ENCODE results near the gene LATS2.

The LATS2 gene

DNA sequence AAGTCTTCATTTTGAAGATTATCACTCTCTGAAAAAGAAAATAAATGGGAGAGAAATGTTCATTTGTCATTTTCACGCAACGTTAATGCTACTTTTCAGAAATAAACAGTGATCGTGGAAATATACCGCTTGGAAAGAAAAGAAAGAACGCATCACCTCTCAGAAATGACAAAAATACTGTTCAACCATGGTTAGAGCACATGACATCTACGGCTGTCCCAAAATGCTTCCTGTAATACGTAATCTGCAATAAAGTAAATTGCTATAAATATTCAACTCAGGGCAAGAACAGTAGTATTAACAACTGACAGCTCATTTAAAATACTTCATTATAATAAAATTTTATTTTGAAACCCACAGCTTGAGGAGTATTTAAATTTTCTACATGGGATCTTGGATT, 15.2 kb downstream of the LATS2 start:
- DNase-seq: no peak

DNA sequence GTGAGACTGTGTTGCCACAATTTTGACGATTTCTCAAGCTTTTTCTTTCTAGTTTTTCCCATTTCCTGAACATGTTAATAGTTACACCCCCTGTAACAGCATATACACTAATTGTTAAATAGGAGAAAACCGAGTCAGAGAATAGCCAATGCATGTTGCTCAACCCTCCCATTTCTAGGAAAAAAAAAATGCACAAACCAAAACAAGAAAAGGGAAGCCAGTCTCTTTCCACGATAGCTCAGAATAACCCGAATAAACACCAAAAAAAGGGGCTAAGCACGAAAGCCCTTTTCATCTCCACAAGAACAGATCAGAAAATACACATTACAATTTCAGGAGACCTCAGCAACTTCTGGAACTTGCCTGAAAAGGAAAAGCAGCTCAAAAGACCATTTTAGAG, 16.3 kb downstream of the LATS2 start:
- DNase-seq: no peak

DNA sequence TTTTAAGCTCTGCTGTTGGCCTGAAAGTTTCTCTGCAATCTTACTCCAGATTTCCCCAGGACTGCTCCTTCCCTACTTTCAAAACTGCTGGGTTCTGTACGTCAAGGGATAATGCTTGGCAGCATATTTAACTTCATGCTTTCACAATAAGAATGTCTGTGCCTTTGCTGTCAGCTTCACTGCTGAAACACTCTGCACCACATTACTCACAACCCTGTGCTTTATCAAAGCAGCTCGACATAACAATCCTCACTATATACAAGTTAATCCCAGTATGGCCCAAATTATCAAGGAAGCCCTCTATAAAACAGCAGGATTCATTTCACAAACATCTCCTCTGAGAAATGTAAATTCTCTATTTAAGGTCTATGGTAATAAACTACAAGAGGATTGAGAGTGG, 17.5 kb downstream of the LATS2 start:
- no peak for DNase-seq

DNA sequence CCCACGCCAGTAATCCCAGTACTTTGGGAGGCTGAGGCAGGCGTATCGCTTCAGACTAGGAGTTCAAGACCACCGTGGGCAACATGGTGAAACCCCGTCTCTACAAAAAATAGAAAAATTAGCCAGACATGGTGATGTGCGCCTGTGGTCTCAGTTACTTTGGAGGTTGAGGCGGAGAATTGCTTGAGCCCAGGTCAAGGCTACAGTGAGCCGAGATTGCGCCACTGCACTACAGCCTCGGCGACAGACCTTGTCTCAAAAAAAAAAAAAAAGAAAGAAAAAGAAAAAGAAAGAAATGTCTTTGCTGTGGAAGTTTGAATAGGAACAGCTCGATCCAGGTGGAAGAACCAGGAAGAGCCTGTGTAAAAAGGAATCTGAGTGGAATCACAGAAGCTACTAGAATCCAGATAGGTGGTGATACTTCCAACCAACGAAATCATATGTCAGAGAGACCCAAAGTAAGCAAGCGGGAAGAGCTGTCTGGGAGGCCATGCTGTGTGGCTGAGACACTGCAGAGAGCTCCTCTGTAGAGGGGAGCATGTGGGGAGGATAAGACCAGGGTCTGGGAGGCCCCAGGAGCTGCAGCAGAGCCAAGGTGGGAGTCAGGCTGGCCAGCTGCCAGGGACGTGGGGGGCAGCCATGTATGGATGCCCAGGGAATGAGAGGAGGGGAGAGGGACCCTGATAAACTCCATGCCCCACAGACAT, 21.1 kb downstream of the LATS2 start:
- DNase-seq: no peak

DNA sequence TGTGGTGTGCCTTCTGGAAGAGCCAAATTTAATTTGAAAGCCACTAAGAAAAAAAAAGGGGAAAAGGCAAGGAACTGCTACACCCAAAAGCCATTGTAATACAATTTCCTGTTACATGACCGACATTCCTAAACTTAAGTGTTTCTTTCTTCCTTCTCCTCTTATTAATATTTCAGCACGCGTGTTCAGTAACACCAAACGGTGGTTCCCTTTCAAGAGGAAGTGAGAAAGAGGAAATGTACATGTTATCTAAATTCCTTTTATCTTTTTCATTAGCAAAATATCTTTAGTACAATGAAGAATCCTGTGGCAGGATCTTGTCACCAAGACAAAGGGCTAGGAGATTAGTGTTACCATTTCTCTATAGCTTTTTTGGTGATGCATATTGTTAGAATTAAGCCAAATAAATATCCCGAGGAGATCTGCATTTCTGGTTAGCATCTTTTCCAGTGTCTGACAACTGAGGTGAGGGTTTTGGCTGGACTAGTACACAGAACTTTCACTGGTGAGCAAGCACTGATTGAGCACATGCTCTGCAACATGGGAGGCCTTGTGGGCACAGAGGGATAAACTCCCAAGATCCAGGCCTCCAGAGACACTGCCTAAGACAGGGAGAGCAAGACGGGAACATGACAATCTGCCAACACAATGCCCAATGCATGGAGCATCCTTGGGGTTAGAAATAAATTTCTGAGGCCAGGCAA, 22.1 kb downstream of the LATS2 start:
- no peak for DNase-seq

DNA sequence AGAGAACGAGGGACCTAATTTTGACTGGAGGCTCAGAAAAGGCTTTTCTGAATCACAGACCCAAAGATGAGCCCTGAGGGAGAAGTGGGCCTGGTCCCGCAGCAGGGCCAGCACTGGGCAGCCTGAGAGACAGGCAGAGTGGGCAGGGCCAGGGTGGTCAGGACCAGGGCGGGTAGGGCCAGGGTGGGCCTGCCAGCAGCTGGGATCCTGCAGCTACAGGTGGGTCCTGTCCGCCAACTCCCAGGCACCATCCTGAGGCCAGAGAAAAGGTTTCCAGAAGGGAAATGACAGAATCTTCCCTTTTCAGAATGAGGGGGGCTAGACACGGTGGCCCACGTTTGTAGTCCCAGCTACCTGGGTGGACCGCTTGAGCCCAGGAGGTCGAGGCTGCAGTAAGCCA, 23.7 kb downstream of the LATS2 start:
- no peak for DNase-seq

DNA sequence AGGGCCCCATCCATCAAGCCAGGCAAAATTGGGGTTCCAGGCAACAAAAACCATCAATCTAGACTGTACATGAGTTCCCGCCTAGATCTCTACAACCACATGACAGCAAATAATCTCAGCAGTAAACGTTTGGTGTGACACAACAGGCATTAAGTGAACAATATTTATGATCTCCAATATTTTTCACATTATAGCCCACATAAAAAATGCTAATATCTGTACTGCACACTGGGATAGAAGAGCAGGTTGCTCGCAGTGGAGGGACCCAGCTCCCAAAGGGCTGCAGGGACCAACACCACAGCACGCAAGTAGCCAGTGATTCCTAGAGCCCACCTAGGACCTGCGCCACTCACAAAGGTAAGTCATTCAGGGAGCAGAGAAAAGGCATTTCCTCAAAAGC, 25.9 kb downstream of the LATS2 start:
- DNase-seq: no peak

DNA sequence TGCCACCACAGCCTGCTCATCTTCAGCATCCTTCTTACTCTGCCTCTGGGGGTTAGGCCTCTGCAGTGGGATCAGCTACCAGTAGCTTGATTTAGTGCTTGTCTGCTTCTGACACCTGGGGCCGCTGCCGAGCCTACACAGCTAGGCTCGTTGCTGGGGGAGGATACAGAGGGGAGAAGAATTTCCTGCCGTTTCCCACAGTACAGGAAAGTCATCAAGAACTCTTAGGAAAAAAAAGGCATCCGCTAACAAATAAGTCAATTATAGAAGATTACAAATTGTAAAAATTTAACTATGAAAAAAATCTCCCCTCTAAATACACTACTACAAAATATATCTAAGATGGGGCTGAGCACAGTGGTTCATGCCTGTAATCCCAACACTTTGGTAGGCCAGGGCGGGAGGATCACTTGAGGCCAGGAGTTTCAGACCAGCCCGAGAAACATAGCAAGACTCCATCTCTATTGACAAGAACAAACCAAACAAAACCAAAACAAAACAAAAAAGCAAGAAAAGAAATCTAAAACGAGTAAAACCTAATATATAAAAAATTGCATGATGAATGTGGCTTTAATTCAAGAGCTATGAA, 26.7 kb downstream of the LATS2 start:
- no peak for DNase-seq

DNA sequence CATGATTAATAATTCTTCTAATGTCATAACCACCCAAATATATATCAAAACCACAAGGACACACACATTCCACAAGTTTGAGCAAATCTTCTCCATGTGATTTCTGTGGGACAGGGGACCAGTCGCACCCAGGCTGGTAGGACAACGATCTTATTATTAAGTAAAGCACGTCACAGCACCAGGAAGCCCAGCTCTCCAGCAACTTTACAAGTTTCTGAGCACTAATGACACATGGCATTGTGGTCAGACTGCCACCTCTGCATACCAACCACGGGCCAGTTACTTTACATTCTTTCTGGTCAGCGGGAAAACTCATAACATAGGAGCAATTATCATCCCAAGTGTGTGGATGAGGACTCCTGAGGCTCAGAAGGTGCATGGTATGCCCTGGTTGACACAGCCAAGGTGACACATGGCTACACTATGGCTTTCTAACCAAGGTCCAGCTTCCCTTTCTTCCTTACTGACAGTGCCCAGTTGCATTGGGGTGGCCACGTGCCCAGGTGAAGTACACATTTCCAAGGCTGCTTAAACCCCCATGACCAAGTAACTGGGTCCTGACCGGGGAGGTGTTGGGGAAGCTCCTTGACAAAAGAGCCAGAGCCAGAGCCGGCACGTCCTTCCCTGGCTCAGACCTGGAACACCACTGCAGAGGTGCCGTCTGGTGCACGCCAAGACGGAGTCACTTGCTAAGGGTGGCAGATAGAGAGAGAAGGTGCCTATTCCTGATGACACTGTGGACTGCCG, 27.4 kb downstream of the LATS2 start:
- no peak for DNase-seq

DNA sequence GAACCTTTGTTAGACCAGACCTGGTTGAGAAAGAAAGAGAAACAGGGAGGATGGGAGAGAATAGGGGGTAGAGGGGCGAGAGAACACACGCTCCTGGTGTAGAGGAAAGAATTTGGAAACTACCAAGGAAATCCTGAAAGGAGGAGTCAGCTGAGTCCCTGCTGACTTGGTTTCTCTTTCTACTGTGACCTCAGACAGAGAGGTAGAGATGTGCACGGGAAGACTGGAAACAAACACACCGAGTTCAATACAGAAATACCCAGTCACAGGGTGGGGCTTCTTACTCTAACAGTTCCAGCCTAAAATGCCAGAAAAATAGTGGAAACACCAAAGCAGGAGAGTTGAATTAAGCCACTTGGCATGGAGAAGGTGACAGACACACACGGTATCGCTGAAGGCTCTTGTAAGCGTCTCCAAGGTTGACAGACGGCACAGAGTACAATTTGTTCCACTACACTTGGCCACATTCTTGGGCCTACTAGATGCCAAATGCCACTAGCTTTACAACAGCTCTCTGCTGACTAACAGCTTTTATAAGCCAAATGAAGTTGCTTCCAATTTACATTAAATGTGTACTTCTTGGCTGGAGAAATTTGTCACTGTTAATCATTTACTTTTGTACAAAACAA, 28.1 kb downstream of the LATS2 start:
- DNase-seq: no peak

DNA sequence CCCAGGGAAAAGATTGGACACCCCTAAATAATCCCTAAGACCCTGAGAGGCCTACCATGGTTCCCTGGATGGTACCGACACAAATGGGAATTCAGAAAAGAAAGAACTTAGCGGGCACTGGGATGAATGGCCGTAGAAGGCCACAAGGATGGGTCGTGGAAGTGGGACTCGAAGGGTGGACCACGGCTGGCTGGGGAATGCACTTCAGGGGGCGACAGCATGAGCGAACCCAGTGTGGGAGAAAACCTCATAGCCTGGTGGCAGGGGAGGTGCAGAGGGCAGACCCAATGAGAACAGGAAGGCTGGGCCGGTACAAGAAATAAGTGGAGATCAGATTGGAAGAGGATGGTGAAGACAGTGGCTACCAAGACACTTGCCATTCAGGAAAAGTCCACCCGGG, 28.7 kb downstream of the LATS2 start:
- DNase-seq: no peak

DNA sequence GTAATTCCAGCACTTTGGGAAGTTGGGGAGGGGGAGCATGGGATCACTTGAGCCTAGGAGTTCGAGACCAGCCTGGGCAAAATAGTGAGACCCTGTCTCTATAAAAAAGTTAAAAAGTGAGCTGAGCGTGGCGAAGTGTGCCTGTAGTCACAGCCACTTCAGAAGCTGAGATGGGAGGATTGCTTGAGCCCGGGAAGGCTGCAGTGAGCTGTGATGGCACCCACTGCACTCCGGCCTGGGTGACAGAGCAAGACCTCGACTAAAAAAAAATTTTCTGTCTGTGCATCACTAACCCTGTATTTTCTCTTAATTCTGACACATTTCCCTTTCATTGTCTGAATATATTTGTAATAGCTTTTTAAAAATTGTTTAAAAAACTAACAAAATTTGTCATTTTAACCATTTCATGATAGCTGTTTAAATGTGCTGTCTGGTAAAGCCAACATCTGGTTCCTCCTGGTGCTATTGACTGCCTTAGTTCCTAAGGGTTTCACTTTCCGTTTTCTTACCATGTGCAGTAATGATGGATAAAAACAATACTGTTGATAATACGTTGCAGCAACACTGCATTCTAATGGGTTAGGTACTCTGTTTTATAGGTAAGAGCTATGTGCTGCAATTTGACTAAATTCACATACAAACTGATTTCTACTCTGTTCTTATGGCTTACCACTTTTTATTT, 29.7 kb downstream of the LATS2 start:
- no peak for DNase-seq

DNA sequence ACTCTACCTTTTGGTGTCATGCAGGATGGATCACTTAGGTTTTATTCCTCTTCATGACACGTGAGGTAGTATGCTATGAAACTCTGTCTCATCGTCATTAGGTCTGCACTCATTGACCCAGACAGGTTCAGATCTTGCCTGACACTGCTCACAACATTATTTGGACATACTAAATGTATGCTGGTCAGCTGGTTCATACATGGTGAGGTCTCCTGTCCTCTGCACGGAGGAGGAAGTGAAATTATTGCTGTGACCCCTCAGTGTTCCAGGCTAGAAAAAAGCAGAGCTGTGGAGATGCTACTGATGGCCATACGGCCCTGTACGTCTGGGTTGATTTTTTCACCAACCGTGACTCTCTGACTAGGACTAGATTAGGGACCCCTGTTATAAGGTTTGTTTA, 35.8 kb downstream of the LATS2 start:
- no peak for DNase-seq

DNA sequence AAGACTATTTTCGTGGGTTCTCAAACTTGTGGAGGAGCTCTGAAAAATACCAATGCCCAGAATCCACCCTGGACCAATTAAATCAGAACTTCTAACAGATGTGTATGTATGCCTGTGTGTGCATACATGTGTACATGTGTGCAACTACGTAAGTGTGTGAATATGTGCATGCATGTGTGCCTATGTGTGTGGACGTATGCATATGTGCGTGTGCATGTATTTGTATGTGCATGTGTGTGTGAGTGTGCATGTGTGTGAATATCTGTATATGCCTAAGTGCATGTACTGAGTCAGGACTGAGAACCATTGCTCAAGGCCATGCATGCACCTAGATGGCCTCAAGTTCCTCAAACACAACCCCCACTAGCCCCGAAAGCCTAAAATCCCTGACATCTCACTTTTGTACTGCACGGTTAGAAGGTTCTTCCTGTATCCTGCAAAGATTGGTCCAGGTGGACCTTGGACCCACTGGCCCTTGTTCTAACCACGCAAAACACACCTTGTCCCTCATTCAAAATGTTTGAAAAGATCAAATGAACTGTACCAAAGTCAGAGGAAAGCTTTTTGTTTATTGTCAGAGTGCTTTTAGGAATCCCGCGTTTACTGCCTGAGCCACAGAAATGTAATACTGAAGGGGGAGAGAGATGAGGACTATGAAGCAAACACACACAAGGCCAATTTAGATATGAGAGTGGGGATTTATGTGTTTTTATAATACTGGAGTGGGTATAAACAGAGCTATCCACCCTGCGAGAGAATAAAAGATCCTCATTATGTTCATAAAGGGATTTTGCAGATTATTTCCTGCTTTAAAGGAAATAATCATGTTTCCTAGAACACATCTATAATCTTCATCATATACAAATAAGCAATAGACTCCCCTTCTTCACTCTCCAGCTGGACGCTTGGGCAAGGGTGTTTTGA, 39.1 kb downstream of the LATS2 start:
- DNase-seq: no peak

DNA sequence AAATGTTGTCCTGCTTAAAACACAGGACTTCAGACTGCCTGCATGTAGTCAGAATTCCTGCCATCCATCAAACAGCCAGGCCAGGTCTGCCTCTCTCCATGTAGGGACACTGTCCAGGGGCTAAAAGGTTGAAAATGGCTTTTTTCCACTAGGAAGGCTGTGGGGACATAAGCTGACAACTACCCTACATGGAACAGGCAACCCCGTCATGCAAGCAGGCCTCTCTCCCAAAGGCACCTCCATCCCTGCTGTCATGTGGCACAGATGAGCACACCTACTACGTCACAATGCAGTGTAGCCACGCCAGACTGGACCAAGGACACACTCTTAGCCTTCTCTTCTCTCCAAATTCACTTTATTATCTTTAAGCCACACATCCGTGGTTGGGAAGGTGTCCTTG, 40.8 kb downstream of the LATS2 start:
- no peak for DNase-seq

DNA sequence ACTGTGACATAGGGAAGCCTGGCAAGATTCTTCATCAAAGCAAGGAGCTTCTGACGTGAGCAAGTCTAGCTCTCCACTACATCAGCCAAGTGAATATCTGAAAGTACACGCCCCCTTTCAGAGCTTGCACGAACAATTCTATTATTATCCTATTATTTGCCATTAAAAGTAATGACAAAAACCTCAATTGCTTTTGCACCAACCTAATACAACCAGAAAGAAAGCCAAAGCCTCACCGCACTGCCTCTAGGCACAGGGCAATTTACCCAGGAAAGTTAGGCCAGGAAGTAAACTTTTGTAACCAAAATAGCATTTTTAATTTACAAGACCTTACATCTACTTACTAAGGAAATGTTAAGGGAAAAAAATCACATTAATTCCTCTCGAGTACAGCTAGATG, 41.2 kb downstream of the LATS2 start:
- DNase-seq: no peak

DNA sequence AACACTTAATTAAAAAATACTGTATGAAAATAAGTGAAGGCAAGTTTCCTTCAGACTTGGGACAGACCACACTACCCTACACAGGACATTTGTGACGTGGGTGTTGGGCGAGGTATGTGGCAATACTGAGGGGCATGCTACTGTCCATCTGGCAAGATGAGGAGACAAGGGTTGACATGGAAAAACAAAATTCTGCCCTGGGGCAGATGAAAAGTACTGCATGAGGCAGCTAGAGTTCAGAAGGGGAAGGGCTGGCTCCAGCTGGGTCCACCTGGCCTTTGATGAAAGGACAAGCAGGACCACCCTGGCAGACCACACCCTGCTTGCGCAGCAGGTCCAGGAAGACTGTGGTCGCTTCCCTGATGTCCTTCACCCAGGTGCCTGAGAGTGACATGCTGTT, 43.2 kb downstream of the LATS2 start:
- no peak for DNase-seq

DNA sequence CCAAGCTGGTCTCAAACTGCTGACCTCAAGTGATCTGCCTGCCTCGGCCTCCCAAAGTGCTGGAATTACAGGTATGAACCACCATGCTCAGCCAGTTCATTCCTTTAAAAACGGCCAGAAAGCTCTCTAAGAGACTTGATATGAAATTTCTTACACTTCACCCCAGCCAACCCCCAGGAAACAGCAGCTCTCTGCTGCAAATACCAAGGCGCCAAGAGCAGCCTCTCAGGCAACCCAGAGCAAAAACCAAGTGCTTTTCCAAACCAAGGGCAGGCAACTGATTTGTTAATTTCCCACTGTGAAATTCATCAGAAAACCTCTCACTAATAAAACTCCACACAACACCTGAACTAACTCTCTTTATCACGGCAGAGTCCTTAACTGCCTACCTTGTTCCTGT, 44.9 kb downstream of the LATS2 start:
- DNase-seq: no peak

DNA sequence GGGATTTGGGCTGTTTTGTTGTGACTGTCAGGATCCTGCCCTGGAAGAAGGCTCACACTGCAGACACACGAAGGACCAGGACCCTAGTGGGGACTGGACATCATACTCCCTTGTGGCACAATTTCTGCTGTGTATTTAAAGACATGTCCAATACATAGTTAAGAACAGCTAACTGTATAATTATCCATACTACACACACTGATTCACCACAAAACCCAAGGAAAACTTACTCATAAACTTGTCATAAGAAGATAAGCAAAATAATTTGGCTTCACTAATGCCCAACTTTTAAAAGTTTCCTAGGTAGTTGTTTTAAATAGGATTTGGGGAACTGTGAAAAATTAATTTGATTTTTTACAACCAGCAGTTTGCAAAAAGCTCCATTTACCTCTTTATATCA, 46.1 kb downstream of the LATS2 start:
- DNase-seq: no peak

DNA sequence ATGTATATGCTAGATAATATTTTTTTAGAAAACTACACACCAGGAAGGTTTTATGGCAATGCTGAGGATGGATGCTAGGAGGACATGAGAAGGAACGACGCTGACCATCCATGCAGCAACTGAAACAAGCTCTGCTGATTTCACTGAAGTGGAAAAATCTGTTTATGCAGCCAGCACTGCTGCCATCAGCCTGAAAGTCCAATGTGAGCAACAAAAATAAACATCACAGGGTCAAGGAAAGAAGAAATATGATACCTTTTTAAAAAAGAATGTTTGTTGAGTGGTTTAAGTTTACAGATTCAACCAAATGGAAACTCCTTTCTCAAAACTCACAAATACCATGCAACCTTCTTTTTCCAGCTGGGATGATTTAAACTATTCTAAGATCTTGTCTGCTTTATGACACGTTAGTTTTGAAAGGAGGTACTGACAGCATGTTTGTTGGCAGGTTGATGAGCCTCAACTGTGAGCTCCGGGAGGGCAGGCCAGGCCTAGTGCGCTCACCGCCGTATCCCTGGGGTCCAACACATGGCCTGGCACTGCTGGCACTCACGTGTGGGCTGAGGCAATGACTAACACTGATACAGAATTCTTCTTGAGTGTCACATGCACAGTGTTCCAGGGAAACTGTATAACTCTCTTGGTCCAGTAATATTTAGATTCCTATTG, 46.8 kb downstream of the LATS2 start:
- DNase-seq: no peak

DNA sequence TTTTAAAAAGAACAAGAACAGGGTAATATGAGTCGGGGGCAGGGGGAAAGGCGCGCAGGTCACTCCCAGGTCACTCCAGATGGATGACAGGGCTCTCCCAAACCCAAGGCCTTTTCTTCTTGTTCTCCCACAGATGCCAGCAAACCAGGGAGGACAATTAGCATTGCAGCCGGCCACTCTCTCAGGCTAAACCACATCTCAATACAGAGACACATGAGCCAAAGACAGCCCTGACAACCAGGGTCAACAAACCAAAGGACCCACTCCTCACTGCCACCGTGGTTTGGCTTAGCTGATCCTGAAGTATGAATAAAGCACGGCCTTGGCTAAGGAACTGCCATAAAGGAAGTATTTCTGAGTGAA, 47.3 kb downstream of the LATS2 start:
- no peak for DNase-seq
